DOHH2 (cell line): Measurements from ENCODE around the gene STXBP2.
A peak's percentile ranks its signal among the peaks of the same experiment; 100 is the strongest.

Source experiments
- H3F3A ChIP-seq: fragments of 200-600 bp; sonication (generic), shearing (Covaris generic); 2 replicates; pipeline ENCODE4 v1.6.0; 2016; ENCODE audit warnings: antibody characterized with exemption, mild to moderate bottlenecking; ENCODE audit not compliant: control insufficient read depth, insufficient read depth
- H3K27ac ChIP-seq: fragments of 200-600 bp; sonication (generic); 2 replicates; pipeline ENCODE4 v1.5.1; 2014; ENCODE audit warnings: low read depth, mild to moderate bottlenecking, low read length, moderate library complexity
- H3K27me3 ChIP-seq: fragments of 200-600 bp; sonication (generic); 2 replicates; pipeline ENCODE4 v1.6.1; 2014; ENCODE audit warnings: mild to moderate bottlenecking, low read length, mixed read lengths; ENCODE audit not compliant: control insufficient read depth
- H3K36me3 ChIP-seq: fragments of 200-600 bp; sonication (generic); 2 replicates; pipeline ENCODE4 v1.6.1; 2014; ENCODE audit warnings: mild to moderate bottlenecking, low read length, moderate library complexity, mixed read lengths; ENCODE audit not compliant: control insufficient read depth
- H3K4me1 ChIP-seq: fragments of 200-600 bp; sonication (generic); 2 replicates; pipeline ENCODE4 v1.6.1; 2014; ENCODE audit warnings: mild to moderate bottlenecking, low read length, mixed read lengths; ENCODE audit not compliant: control insufficient read depth
- H3K4me2 ChIP-seq: fragments of 200-600 bp; sonication (generic); 2 replicates; pipeline ENCODE4 v1.6.0; 2014; ENCODE audit warnings: mild to moderate bottlenecking, low read length, moderate library complexity
- H3K4me3 ChIP-seq: fragments of 200-600 bp; sonication (generic); 2 replicates; pipeline ENCODE4 v1.5.1; 2014; ENCODE audit warnings: mild to moderate bottlenecking, low read length, mixed read lengths
- H3K79me2 ChIP-seq: fragments of 200-600 bp; sonication (generic); 2 replicates; pipeline ENCODE4 v1.6.1; 2014; ENCODE audit warnings: mild to moderate bottlenecking, low read length, mixed read lengths; ENCODE audit not compliant: control insufficient read depth
- H3K9me2 ChIP-seq: fragments of 200-600 bp; sonication (generic); replicated peaks from 2 replicates; pipeline ENCODE4 v1.6.1; 2014; ENCODE audit warnings: mild to moderate bottlenecking, low read length, mixed read lengths; ENCODE audit not compliant: control insufficient read depth
- H3K9me3 ChIP-seq: fragments of 200-600 bp; sonication (generic); 2 replicates; pipeline ENCODE4 v1.6.1; 2014; ENCODE audit warnings: antibody characterized with exemption, low read length, mixed read lengths; ENCODE audit not compliant: control insufficient read depth, insufficient read depth
- H4K20me1 ChIP-seq: fragments of 200-600 bp; sonication (generic); 2 replicates; pipeline ENCODE4 v1.6.0; 2014; ENCODE audit warnings: low read depth, mild to moderate bottlenecking, antibody characterized with exemption, low read length, moderate library complexity; ENCODE audit not compliant: control insufficient read depth, insufficient read depth
- CTCF ChIP-seq: fragments of 200-600 bp; sonication (generic); IDR thresholded peaks from one replicate; pipeline ENCODE4 v1.5.1; 2014; ENCODE audit warnings: antibody characterized with exemption, mild to moderate bottlenecking, low read depth, low read length; ENCODE audit not compliant: poor library complexity, severe bottlenecking
- EZH2phosphoT487 ChIP-seq: fragments of 200-600 bp; sonication (generic); IDR thresholded peaks from 2 replicates; pipeline ENCODE4 v1.6.1; 2017; ENCODE audit warnings: borderline replicate concordance, mild to moderate bottlenecking, antibody characterized with exemption, low read length, moderate library complexity, mixed read lengths

The STXBP2 gene

GRCh38 chr19:7674010-7675005, 37.4 kb downstream of the STXBP2 start:
- Histone ChIP-seq H3K9me3 (peaks cover 7% of the 10 kb centered on the region; the same call in 1 of the 2 replicates), H3F3A (no peaks in the 10 kb centered on the region; the same call in 1 of the 2 replicates), H3K4me3 (peak overlapping the region; percentile 14; the same call in 1 of the 2 replicates), H3K27me3 (peaks cover 5% of the 10 kb centered on the region), H4K20me1 (no peaks in the 10 kb centered on the region), H3K36me3 (no peaks in the 10 kb centered on the region), H3K4me1 (peaks cover 49% of the 10 kb centered on the region), H3K27ac (no peak overlapping the region), H3K79me2 (no peaks in the 10 kb centered on the region), H3K9me2 (no peaks in the 10 kb centered on the region), H3K4me2 (peak overlapping the region; percentile 40)
- TF ChIP-seq EZH2phosphoT487 (no peak), CTCF (no peak)

DNA sequence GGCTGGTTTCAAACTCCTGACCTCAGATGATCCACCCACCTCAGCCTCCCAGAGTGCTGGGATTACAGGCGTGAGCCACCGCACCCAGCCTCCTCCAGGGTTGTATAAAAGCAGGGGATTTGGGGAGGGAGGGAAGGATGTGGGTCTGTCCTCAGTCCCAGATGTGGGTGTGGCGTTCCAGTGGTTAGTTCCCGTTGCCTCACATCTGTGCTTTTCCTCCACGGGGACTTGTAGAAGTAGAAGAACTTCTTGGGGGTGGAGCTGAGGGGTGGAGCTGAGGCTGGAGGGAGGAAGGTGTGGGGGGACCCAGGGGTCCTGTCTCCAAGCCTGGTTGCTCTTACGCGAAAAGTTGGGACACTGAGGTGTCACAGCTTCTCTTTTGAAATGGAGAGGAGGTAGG, 39.5 kb downstream of the STXBP2 start:
- H3K9me2 ChIP-seq = no peaks in the 10 kb centered on the region
- peak overlapping the region; percentile 72 for H3K4me3 ChIP-seq
- peak overlapping the region; percentile 78 for H3K4me2 ChIP-seq
- H3K79me2 ChIP-seq = peaks cover 7% of the 10 kb centered on the region
- no peaks in the 10 kb centered on the region for H4K20me1 ChIP-seq
- no peaks in the 10 kb centered on the region; the same call in 1 of the 2 replicates for H3K27me3 ChIP-seq
- TF ChIP-seq CTCF = no peak
- TF ChIP-seq EZH2phosphoT487 = no peak
- H3K9me3 ChIP-seq = peaks cover 7% of the 10 kb centered on the region; the same call in 1 of the 2 replicates
- H3K4me1 ChIP-seq = peaks cover 63% of the 10 kb centered on the region
- no peaks in the 10 kb centered on the region; the same call in 1 of the 2 replicates for H3F3A ChIP-seq
- H3K27ac ChIP-seq = peak overlapping the region; percentile 51
- peaks cover 4% of the 10 kb centered on the region; the same call in 1 of the 2 replicates for H3K36me3 ChIP-seq

GRCh38 chr19:7676854-7677253, 39.9 kb downstream of the STXBP2 start, which contains the start of gene MCEMP1:
MCEMP1 (plus strand) TSS chr19:7677090; CDS start chr19:7677121, 31 bp downstream.
- H3K36me3 ChIP-seq = peaks cover 4% of the 10 kb centered on the region; the same call in 1 of the 2 replicates
- H3K27me3 ChIP-seq = no peaks in the 10 kb centered on the region; the same call in 1 of the 2 replicates
- no peak for TF ChIP-seq CTCF
- no peak for TF ChIP-seq EZH2phosphoT487
- peaks cover 68% of the 10 kb centered on the region for H3K4me1 ChIP-seq
- H3F3A ChIP-seq = no peaks in the 10 kb centered on the region; the same call in 1 of the 2 replicates
- peaks cover 12% of the 10 kb centered on the region for H3K79me2 ChIP-seq
- peaks cover 7% of the 10 kb centered on the region; the same call in 1 of the 2 replicates for H3K9me3 ChIP-seq
- H4K20me1 ChIP-seq = no peaks in the 10 kb centered on the region
- peak within 1 kb of the TSS; percentile 78 for H3K4me2 ChIP-seq
- no peaks in the 10 kb centered on the region for H3K9me2 ChIP-seq
- peak within 1 kb of the TSS; percentile 72 for H3K4me3 ChIP-seq
- H3K27ac ChIP-seq = peak within 1 kb of the TSS; percentile 51
